ENCODE data around the gene CACNA1E. TPM values are rescaled to one million over a fixed set of nuclear protein-coding genes. Genes with fewer than 3 reads are reported as not detected.

Gene CACNA1E
- total RNA-seq, 6 experiments from 2014 or later: not detected

- Mint-ChIP-seq H3K4me1 (ENCODE audit: low read depth) (no peaks in the 10 kb centered on the region), H3K9me3 (peaks cover 39% of the 10 kb centered on the region), H3K27me3 (ENCODE audit: insufficient read depth) (no peaks in the 10 kb centered on the region; the same call in 1 of the 2 replicates), H3K4me3 (no peak overlapping the region), H3K27ac (no peak overlapping the region), H3K36me3 (ENCODE audit: low read depth) (no peaks in the 10 kb centered on the region)
- no peak for DNase-seq
- TF ChIP-seq, protein P1, sequence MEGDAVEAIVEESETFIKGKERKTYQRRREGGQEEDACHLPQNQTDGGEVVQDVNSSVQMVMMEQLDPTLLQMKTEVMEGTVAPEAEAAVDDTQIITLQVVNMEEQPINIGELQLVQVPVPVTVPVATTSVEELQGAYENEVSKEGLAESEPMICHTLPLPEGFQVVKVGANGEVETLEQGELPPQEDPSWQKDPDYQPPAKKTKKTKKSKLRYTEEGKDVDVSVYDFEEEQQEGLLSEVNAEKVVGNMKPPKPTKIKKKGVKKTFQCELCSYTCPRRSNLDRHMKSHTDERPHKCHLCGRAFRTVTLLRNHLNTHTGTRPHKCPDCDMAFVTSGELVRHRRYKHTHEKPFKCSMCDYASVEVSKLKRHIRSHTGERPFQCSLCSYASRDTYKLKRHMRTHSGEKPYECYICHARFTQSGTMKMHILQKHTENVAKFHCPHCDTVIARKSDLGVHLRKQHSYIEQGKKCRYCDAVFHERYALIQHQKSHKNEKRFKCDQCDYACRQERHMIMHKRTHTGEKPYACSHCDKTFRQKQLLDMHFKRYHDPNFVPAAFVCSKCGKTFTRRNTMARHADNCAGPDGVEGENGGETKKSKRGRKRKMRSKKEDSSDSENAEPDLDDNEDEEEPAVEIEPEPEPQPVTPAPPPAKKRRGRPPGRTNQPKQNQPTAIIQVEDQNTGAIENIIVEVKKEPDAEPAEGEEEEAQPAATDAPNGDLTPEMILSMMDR (IDR thresholded peaks at IDR 0.05): no peak
These were observed 192.0 kb downstream of the CACNA1E start for GRCh38 chr1:181675091-181675917.

- H3K36me3 Mint-ChIP-seq (ENCODE audit: low read depth): no peaks in the 10 kb centered on the region
- no peak overlapping the region for H3K4me3 Mint-ChIP-seq
- H3K4me1 Mint-ChIP-seq (ENCODE audit: low read depth): no peaks in the 10 kb centered on the region
- H3K27ac Mint-ChIP-seq: no peak overlapping the region
- TF ChIP-seq, protein P1 (IDR thresholded peaks at IDR 0.05): no peak
- no peaks in the 10 kb centered on the region; the same call in 1 of the 2 replicates for H3K27me3 Mint-ChIP-seq (ENCODE audit: insufficient read depth)
- no peak for DNase-seq
- peaks cover 39% of the 10 kb centered on the region for H3K9me3 Mint-ChIP-seq
These were observed 192.5 kb downstream of the CACNA1E start for GRCh38 chr1:181675918-181676190.

GRCh38 chr1:181676269-181676668, 193.0 kb downstream of the CACNA1E start:
- Mint-ChIP-seq H3K27me3 (ENCODE audit: insufficient read depth) (no peaks in the 10 kb centered on the region; the same call in 1 of the 2 replicates), H3K4me3 (no peak overlapping the region), H3K36me3 (ENCODE audit: low read depth) (no peaks in the 10 kb centered on the region), H3K4me1 (ENCODE audit: low read depth) (no peaks in the 10 kb centered on the region), H3K27ac (no peak overlapping the region), H3K9me3 (peaks cover 44% of the 10 kb centered on the region)
- DNase-seq: no peak
- TF ChIP-seq, protein P1 (IDR thresholded peaks at IDR 0.05): peak; percentile 9; the same call in 1 of the 2 replicates

GRCh38 chr1:181680332-181680731, 197.0 kb downstream of the CACNA1E start:
- Mint-ChIP-seq H3K27ac (no peak overlapping the region), H3K4me1 (ENCODE audit: low read depth) (no peaks in the 10 kb centered on the region)

GRCh38 chr1:181680871-181681270, 197.6 kb downstream of the CACNA1E start:
- DNase-seq: no peak
- TF ChIP-seq, protein P1 (IDR thresholded peaks at IDR 0.05): no peak
- Mint-ChIP-seq H3K4me3 (no peak overlapping the region), H3K4me1 (ENCODE audit: low read depth) (no peaks in the 10 kb centered on the region), H3K9me3 (peaks cover 45% of the 10 kb centered on the region), H3K36me3 (ENCODE audit: low read depth) (no peaks in the 10 kb centered on the region), H3K27ac (no peak overlapping the region), H3K27me3 (ENCODE audit: insufficient read depth) (no peaks in the 10 kb centered on the region)

More at GRCh38 chr1:181680332-181680731, 197.0 kb downstream of the CACNA1E start:
- no peak for DNase-seq
- Mint-ChIP-seq H3K27me3 (ENCODE audit: insufficient read depth) (no peaks in the 10 kb centered on the region), H3K9me3 (peaks cover 43% of the 10 kb centered on the region), H3K36me3 (ENCODE audit: low read depth) (no peaks in the 10 kb centered on the region), H3K4me3 (no peak overlapping the region)
- TF ChIP-seq, protein P1 (IDR thresholded peaks at IDR 0.05): no peak
